Cortex of kidney (tissue), 1 donor: ENCODE data around the gene RNF38.
"Not testable (repeated sequence)": the region's sequence is repeated elsewhere in the genome, so short reads cannot be mapped to it uniquely, and the experiment has no call there.

Source experiments
- DNase-seq: peaks from one replicate; lab custom pipeline; 2025; lab: John Stamatoyannopoulos, UW

The RNF38 gene

DNA sequence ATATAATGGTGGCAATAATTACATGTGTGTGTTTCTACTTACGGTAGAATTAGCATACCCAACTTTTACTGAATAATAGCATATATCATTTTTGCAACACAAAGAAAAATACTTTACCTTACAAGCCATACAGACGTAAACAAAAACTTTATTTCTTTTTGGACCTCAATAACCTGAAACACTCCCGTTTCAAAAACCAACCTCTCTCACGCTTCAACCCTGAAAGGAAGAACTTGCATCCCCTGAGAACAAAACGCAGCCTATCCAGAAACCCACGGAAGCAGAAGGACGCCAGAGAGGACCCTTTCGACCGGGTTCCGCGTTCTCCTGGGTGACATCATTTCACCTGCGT is at the start of gene RNF38:
Gene RNF38, minus strand, starts transcription at position 290 of the 352 bp plus-strand sequence. Its CDS starts 161 bp downstream, at position 129.
- no peak for DNase-seq

DNA sequence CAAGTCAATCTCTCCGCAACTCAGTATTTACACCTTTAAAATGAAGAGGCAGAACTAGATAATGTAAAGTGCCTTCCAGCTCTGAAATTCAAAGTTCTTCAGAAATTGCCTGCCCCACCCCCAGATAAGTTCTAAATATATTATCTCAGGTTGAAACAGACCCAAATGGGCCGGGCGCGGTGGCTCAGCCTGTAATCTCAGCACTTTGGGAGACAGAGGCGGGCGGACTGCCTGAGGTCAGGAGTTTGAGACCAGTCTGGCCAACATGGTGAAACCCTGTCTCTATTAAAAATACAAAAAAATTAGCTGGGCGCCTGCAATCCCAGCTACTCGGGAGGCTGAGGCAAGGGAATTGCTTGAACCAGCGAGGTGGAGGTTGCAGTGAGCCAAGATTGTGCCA is 48.5 kb upstream of the RNF38 start:
- DNase-seq = not testable (repeated sequence)

DNA sequence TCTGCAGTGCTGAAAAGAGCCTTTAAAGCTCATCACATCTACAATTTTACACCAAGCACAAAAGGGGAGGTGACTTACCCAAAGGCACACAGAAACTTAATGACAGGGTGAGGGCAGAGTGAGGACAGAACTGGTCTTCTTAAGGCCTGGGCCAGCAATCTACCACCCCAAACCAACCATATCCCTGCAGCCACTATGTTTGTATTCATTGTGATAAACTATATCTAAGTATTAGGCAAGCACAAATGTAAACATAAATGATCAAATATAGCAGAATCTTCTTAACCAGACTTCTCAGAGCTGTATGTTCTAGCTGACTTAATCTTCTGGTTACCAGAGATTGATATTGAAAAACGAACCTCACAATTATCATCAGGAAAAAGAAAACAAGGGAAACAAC is 47.9 kb upstream of the RNF38 start:
- no peak for DNase-seq

DNA sequence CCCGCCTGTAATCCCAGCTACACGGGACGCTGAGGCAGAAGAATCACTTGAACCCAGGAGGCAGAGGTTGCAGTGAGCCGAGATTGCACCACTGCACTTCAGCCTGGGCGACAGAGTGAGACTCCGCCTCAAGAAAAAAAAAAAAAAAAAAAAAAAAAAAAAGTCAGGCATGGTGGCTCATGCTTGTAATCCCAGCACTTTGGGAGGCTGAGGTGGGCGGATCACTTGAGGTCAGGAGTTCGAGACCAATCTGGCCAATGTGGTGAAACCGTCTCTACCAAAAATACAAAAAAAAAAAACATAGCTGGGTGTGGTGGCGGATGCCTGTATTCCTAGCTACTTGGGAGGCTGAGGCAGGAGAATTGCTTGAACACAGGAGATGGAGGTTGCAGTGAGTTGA is 46.6 kb upstream of the RNF38 start:
- not testable (repeated sequence) for DNase-seq

DNA sequence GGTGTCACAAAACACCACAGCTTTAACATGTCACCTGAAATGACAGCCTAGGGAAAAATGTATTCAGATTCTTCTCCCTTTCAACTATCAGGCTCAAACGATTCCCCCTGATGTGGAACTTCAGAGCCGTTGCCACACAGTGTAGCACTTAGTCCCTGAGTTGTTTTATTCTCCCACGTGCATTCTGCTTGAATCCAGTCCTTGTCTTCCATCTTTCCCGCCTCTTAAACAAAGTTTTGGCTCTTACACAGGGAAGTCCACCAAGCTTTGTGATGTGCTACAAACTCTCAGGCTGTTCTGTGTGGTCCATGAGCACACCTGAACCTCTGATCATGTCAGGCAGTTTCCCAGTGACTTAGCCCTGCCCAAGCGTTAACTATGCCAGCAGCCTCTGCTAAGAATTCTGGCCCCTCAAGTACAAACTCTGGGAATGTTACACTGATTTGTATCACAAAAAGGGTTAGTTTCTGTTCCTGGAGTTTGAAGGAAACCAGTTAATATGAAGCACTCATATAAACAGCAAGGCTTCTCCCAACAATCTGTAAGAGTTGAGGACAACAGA is 45.8 kb upstream of the RNF38 start:
- DNase-seq = no peak

DNA sequence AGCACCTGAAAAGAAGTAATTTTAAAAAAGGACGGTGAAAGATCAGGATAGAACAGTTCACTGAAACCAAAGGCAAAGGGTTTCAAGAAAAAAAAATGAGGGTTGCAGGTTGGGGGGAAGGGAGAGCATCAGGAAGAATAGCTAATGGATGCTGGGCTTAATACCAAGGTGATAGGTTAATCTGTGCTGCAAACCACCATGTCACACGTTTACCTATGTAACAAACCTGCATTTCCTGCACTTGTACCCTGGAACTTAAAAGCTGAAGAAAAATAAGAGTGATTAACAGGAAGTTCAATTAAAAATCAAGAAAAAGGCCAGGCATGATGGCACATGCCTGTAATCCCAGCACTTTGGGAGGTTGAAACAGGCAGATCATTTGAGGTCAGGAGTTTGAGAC is 44.1 kb upstream of the RNF38 start:
- DNase-seq = no peak

DNA sequence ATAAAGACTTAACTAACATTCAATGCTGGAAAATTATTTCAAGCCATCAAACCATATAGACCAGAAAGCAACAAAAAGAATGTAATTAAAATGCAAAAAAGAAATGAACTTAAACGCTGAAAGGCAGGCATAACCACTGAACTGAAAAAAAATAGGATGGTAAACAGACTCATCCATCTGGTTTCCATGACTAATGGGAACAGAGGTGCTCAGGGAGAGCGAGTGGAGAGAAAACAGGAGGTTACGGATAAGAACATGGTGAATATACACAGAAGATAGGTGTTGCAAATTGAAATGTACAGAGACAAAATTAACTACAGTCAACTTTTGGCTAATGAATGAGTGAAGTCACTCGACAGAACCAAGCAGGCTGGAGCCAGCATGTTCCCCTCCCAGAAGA is 43.5 kb upstream of the RNF38 start:
- DNase-seq = no peak

DNA sequence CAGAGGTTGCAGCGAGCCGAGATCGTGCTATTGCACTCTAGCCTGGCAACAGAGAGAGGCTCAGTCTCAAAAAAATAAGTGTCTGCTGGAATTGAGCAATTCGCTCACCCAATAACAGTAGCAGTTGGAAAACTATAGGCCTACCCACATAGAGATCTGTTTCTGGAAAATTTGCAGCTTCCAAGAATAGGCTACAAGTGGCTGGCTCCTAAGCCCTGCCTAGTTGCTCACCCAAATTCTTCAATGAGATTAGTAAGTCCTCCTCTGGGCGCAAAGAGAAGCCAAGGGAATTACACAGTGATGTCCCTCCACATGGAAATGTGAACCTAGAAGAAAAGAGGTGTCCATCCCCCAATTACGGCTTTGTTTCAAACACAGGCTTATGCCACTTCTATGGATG is 42.6 kb upstream of the RNF38 start:
- DNase-seq = no peak

DNA sequence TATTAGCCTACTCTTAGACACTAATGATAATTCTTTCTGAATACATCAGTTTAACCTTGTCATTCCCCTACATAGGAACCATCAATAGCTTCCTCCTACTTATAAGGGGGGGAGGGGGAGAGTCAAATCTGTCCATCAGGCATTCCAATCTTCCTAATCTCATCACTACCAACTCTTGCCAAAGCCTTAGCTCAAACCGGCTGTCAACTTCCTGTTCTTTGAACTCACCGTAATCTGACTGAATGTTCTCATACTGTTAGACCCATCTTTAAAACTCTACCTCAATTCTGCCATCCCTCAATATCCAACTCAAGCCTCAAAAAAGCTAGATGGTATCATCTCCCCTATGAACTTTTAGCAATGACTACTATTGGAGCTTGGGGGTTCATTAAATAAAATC is 41.9 kb upstream of the RNF38 start:
- DNase-seq = no peak

DNA sequence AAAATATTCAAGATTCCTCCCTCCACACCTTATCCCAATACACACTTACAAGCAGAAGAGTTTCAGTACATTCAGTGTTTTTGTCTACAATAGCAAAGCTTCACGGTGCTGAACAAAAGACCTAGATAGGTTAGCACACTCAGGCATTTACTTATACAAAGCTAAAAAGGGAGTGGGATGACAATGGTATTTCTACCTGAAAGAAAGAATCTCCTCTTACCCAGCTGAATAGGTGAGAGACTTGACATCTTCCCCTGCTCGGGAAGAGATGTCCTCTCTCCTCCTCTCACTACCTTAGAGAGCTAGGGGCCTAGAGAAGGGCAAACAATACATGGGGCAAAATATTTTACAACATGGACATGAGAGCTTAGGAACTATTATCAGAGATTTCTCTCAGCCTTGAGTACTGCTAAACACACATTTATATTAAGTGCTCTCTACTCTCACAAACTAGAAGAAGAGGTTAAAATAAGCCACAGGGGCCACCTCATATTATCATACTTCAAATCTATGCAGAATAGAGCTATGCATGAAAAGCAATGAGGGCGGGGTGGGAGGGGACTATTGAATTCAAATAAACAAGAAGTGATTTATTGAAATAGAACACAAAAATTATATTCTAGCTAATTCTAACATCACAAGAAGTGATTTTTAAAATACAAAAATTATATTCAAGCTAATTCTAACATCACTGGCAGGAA is 38.6 kb upstream of the RNF38 start:
- no peak for DNase-seq

DNA sequence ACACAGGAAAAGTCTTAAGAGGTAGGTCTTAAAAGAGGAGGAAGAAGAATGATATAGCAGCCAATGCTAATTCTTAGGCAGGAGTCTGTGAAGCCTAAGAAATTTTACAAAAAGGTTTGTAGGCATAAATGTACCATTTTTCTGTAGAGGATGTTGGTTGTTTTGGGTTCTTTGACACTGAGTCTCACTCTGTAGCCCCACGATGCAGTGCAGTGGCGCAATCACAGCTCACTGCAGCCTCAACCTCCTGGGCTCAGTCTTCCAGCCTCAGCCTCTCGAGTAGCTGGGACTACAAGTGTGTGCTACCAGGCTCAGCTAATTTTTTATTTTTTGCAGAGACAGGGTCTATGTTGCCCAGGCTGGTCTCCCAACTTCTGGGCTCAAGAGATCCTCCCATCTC is 37.7 kb upstream of the RNF38 start:
- no peak for DNase-seq

DNA sequence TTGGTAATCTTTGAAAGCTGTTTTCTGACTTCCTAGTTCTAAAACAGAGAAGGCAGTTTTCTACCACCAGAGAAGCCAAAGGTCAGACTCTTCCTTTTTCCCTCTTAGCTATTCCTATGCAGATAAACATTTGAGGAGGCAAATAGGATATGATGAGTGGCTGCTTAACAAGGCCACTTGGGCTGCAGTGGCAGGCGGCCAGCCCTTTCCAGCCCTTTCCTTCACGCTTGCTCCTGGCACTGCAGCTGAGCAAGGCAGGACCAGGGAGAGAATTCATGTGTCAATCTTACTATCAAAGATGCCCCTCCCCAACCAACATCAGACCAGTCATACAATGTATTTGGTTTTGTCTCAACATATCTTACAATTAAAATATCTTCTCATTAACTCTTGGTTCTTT is 36.8 kb upstream of the RNF38 start:
- no peak for DNase-seq

DNA sequence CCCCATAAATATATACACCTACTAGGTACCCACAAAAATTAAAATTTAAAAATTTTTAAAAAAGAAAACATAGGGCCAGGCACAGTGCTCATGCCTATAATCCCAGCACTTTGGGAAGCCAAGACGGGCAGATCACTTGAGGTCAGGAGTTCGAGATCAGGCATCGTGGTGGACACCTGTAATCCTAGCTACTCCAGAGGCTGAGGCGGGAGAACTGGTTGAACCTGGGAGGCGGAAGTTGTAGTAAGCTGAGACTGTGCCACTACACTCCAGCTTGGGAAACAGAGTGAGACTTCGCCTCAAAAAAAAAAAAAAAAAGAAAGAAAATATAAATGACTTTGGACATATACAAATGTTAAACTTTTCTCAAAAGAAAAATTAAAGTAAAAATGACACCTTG is 33.3 kb upstream of the RNF38 start:
- no peak for DNase-seq

DNA sequence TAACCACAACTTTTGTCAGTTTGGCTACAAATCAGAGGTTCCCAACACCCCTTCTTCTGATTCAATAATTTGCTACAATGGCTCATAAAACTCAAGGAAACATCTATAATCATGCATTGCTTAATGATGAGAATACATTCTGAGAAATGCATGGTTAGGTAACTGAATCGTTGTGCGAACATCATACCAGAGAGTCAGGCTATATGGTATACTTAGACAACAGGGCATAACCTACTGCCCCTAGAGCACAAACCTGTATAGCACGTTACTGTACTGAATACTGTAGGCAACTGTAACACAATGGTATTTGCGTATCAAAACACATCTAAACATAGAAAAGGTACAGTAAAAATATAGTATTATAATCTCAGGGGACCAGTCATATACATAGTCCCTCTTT is 31.0 kb upstream of the RNF38 start:
- no peak for DNase-seq

DNA sequence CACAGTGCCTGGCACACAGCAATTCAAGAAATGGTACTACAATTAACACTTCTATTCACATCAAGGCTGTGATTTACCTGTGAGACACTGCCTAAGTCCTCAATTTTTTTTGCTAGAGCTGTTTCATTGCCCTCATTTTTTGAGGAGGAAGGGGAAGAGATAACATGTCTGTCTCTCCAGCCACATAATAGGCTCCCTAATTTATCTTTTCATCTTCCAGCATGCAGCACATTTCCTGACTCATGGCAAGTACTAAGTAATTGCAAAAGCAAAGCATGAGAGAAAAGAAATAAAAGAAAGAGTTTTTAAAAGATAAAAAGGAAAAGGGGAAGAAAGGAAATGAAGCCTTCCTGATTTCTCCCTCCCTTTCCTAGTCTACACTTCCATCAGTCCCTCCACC is 26.9 kb upstream of the RNF38 start:
- no peak for DNase-seq

DNA sequence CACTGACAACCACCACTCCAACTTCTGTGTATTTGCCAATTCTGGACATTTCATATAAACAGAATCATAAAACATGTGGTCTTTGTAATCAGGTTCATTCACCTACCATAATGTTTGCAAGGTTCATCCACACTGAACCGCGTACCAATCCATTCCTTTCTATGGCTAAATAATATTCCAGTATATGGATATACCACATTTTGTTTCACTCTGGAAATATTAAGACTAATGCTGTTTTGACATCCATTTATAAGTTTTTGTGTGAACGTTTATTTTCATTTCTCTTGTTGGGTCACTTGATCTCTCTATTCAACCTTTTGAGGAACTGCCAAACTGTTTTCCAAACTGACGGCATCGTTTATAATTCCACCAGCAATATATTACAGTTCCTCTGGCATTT is 26.3 kb upstream of the RNF38 start:
- no peak for DNase-seq

DNA sequence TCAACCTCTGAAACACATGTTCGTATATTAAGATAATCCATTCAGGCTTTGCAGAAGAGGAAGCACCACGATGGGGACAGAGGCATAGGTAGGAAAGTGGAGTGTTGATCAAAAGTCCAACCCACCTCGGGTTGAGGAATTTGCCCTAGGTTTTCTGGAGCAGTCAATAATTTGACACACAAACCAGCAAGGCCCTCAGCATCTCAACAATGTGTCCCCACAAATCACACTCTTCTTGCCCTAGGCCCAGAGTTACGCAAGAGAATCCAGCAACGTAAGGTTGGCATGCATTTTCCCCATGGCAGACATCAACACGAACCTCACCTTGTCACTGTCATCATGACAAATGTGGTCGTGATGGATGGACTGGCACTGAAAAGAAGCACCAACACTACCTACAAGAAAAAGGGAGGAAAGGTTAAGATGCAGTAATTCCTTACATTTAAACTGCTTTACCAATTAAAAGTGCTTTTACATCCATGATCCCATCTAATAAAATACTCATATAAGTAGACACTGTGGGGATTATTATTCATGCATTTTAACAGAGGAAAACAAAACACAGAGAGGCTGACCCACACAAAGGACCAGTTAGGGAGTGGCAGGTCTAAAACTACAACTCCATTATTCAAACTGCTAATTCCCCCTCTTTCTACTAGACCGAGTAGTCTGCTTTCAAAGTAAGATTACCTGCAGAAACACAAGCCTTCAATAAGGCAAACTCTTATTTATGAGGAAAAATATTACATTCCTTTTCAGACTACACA is 24.4 kb upstream of the RNF38 start:
- no peak for DNase-seq

DNA sequence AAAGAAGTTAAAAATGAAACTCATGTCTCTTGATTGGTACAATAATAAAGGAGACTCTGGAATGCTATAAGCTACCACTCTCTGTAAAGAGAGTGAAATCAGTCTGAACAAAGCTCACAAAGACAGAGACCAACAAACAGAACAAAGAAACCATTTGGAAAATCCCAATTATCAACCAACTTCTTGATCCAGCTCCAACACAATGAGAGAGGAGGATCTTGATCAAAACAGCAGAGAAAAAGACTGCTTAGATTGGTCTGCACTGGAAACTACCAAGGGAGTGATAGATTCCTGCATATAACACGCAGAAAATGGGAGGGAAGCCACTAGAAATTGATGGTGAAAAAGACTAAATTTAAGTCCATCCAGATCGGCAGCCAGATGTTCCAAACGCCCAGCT is 23.1 kb upstream of the RNF38 start:
- no peak for DNase-seq

DNA sequence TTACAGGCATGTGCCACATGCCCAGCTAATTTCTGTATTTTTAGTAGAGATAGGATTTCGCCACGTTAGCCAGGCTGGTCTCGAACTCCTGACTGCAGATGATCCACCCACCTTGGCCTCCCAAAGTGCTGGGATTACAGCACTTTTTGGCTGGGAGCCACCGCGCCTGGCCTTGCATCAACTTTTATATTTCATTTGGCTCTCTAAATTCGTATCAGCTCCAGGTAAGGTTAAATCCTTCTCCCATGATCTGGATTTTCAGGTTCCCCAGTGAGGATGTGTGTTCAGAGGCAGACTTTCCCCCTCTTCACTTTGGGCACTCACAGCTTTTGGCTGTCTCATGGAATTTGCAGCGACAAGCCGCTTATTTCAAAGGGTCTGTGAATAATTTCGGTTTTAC is 16.8 kb upstream of the RNF38 start:
- no peak for DNase-seq

DNA sequence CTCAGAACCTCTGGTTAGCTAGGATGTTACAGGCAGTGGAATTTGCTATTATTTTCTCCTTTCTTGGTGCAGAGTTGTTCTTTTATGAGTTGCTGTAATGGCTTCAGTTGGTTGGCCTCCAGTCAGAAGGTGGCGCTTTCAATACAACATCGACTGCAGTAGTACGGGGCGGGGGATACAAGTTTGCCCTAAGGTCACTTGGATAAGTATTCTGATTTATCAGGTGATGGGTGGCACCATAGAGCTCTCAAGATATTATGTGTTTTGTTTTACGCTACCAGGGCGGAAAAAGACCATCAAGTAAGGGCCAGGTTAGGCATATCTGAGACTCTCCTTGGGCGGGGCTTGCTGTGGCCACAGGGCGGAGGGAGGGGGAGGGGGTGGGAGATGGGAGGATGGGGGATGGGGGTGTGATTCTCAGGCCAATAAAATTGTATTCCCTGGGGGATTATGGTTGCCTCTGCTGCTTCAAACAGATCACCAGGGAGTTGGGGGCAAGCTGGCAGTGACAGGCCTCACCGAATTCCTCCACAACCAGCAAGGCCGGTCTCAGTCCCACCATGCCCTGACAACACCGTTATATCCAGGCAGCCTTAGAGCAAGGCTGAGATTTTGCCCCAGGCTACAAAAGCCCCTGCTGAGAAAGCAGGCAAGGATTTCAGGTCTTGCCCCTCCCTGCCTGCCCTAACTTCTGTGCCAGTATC is 15.9 kb upstream of the RNF38 start:
- DNase-seq = no peak

DNA sequence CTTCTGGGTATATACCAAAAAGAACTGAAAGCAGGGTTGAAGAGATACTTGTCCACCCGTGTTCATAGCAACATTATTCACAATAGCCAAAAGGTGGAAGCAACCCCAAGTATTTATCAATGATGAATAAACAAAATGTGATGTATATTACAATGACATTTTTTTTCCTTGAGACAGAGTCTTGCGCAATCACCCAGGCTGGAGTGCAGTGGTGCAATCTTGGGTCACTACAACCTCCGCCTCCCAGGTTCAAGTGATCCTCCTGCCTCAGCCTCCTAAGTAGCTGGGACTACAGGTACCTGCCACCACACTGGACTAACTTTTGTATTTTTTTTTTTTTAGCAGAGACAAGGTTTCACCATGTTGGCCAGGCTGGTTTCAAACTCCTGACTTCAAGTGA is 11.3 kb upstream of the RNF38 start:
- not testable (repeated sequence) for DNase-seq

DNA sequence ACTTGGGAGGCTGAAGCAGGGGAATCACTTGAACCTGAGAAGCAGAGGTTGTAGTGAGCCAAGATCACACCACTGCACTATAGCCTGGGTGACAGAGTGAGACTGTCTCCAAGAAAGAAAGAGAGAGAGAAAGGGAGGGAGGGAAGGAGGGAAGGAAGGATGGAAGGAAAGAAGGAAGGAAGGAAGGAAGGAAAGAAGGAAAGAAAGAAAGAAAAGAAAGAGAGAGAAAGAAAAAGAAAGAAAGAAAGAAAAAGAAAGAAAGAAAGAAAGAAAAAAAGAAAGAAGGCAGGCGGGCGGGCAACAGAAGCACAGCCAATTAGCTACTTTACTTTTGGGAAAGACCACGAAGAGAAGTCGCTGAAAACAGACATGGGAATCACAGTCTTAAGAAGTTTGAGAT is 9.0 kb upstream of the RNF38 start:
- DNase-seq = not testable (repeated sequence)
